Measurements from ENCODE around the gene IKBIP. TPM values are rescaled to one million over a fixed set of nuclear protein-coding genes. Genes with fewer than 3 reads are reported as not detected.
A peak's percentile ranks its signal among the peaks of the same experiment; 100 is the strongest.

The IKBIP gene
- total and polyA plus RNA-seq, 9 of the 15 experiments (the other 6 are each of a cell fraction or from before 2014, with no cell fraction given), result 3.3 to 19.5 (median 14.9) TPM

DNA sequence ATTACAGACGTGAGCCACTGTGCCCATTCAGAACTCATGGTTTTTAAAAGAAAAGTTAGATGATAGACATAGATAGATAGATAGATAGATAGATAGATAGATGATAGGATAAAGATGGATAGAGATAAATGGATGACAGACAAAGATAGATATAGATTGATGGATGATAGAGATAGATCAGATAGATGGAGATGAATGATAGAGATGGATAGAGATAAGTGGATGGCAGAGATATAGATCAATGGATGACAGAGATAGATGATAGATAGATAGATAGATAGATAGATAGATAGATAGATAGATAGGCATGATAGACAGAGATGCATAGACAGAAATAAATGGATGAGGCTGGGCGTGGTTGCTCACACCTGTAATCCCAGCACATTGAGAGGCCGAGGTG, 64.8 kb downstream of the IKBIP start (continued):
- TF ChIP-seq NR3C1 (CRISPR knock-in tag; IDR thresholded peaks at IDR 0.05) (no peak), GATA2 (CRISPR knock-in tag; IDR thresholded peaks at IDR 0.05) (peak; percentile 41; the same call in 1 of the 2 replicates)

DNA sequence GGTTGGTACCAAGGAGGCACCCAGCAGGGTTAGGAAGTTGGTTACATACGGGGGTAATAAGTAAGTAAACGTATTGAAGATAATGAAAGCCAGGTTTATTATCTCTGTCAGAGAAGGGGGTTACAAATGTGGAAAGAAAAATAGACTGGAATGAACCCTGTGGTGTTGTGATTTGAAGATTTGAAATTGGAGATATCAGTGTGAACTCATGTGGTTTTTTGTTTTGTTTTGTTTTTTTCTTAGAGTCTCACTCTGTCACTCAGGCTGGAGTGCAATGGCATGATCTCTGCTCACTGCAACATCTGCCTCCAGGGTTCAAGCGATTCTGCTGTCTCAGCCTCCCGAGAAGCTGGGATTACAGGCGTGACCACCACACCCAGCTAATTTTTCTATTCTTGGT, 65.2 kb downstream of the IKBIP start:
- Histone ChIP-seq H3K4me1 (replicated peaks in 1 of 2; ENCODE audit: control insufficient read depth in 2 of 2, insufficient read depth in 2 of 2, low read length in 2 of 2) (peaks cover 4 to 15% of the 10 kb centered on the region in 2 experiments; a peak in 3 of 5 replicates), H3K36me3 (ENCODE audit: control insufficient read depth, insufficient read depth, low read length) (no peaks in the 10 kb centered on the region), H3K27me3 (ENCODE audit: control insufficient read depth in 2 of 2, insufficient read depth in 2 of 2, low read length in 2 of 2) (no peaks in the 10 kb centered on the region), H3K79me2 (ENCODE audit: control insufficient read depth, insufficient read depth, low read length) (no peaks in the 10 kb centered on the region), H3K4me3 (no peak overlapping the region), H3K4me2 (ENCODE audit: insufficient read depth, low read length) (no peak overlapping the region), H4K20me1 (replicated peaks; ENCODE audit: control insufficient read depth, insufficient read depth, low read length) (no peaks in the 10 kb centered on the region), H3K9me3 (replicated peaks; ENCODE audit: control insufficient read depth, insufficient read depth, low read depth, low read length) (no peaks in the 10 kb centered on the region), H2AFZ (ENCODE audit: low read depth, low read length) (peak overlapping the region; percentile 73), H3K9me1 (ENCODE audit: control insufficient read depth, insufficient read depth, low read length) (no peaks in the 10 kb centered on the region), H3K9ac (ENCODE audit: insufficient read depth in 1 of 2, low read depth in 2 of 2, low read length in 2 of 2) (peak overlapping the region in 1 of 2 experiments; percentile 29; a peak in 1 of 4 replicates), H3K27ac (ENCODE audit: extremely low read depth, low read depth, low read length) (peak overlapping the region; percentile 59; the same call in 1 of the 3 replicates)
- no TSS peak for BruUV-seq (replicated peaks)
- ChIA-PET CTCF (ENCODE audit: low intra/inter-chr PET ratio) (no interaction called here), POLR2A (interaction anchor here (0.9 to 3.0 kb wide), 3 partner anchors 12 to 15 kb away, joined by 3 to 22 read pairs (median 3); partner anchors contain the start of gene SLC25A3)
- ATAC-seq, result peak; percentile 23; the same call in 1 of the 3 replicates
- intact Hi-C loops (cut with micrococcal nuclease), result no loop called here
- WGBS (ENCODE audit: insufficient coverage, low coverage, missing lambda C conversion rate), result 9% methylated on average over 5 of the region's 5 CpGs
- DNase-seq (ENCODE audit: extremely low read depth in 1 of 4, low spot score in 3 of 4), result no peak
- in situ Hi-C loops (cut with MboI), result no loop called here
- no peak for FAIRE-seq
- TF ChIP-seq PTTG1 (tag; IDR thresholded peaks at IDR 0.05; ENCODE audit: low read depth), result no peak
- TF ChIP-seq ZNF316 (IDR thresholded peaks at IDR 0.05), result 0 out of 2 replicates have a peak, but pooled peaks have one; percentile 6
- no peak for TF ChIP-seq WHSC1 (IDR thresholded peaks at IDR 0.05; ENCODE audit: low read length)
- TF ChIP-seq, protein P1, sequence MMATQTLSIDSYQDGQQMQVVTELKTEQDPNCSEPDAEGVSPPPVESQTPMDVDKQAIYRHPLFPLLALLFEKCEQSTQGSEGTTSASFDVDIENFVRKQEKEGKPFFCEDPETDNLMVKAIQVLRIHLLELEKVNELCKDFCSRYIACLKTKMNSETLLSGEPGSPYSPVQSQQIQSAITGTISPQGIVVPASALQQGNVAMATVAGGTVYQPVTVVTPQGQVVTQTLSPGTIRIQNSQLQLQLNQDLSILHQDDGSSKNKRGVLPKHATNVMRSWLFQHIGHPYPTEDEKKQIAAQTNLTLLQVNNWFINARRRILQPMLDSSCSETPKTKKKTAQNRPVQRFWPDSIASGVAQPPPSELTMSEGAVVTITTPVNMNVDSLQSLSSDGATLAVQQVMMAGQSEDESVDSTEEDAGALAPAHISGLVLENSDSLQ (IDR thresholded peaks at IDR 0.05), result peak; percentile 64
- TF ChIP-seq FOXJ3 (CRISPR knock-in tag; IDR thresholded peaks at IDR 0.05), result no peak

Measured in K562 (cell line).